ENCODE measurements around the gene NXN.

Gene NXN

GRCh38 chr17:887551-888209, 91.9 kb downstream of the NXN start:
- POLR2A ChIA-PET, result no interaction called here
- CTCF ChIA-PET, result no interaction called here
- H3K4me3 ChIP-seq (ENCODE audit: low read depth, low read length), result no peak overlapping the region
- TF ChIP-seq CTCF (IDR thresholded peaks at IDR 0.05; ENCODE audit: insufficient read depth, low read length, missing control alignments), result no peak
- DNase-seq (ENCODE audit: low read depth, low spot score), result no peak

- TF ChIP-seq CTCF (IDR thresholded peaks at IDR 0.05; ENCODE audit: insufficient read depth, low read length, missing control alignments), result no peak
- ChIA-PET CTCF (interaction anchor here (1.3 kb wide), 1 partner anchor 113 kb away, joined by 5 read pairs; no protein-coding TSS in a partner anchor), POLR2A (no interaction called here)
- no peak for DNase-seq (ENCODE audit: low read depth, low spot score)
- H3K4me3 ChIP-seq (ENCODE audit: low read depth, low read length), result no peak overlapping the region
Observed at GRCh38 chr17:885971-886571, 93.5 kb downstream of the NXN start.

- no peak for DNase-seq (ENCODE audit: low read depth, low spot score)
- no peak overlapping the region for H3K4me3 ChIP-seq (ENCODE audit: low read depth, low read length)
- POLR2A ChIA-PET, result no interaction called here
- CTCF ChIA-PET, result interaction anchor here (0.9 to 1.2 kb wide), 2 partner anchors 10 to 173 kb away, joined by 3 to 4 read pairs; no protein-coding TSS in a partner anchor
- TF ChIP-seq CTCF (IDR thresholded peaks at IDR 0.05; ENCODE audit: insufficient read depth, low read length, missing control alignments), result no peak
Observed at GRCh38 chr17:883586-883962, 96.0 kb downstream of the NXN start.

- ChIA-PET CTCF (interaction anchor here (0.9 to 1.2 kb wide), 2 partner anchors 10 to 174 kb away, joined by 3 to 4 read pairs; no protein-coding TSS in a partner anchor), POLR2A (no interaction called here)
- TF ChIP-seq CTCF (IDR thresholded peaks at IDR 0.05; ENCODE audit: insufficient read depth, low read length, missing control alignments), result no peak
- no peak for DNase-seq (ENCODE audit: low read depth, low spot score)
- H3K4me3 ChIP-seq (ENCODE audit: low read depth, low read length), result no peak overlapping the region
Observed at GRCh38 chr17:882827-883585, 96.6 kb downstream of the NXN start.

- no peak for DNase-seq (ENCODE audit: low read depth, low spot score)
- no peak for TF ChIP-seq CTCF (IDR thresholded peaks at IDR 0.05; ENCODE audit: insufficient read depth, low read length, missing control alignments)
- POLR2A ChIA-PET, result no interaction called here
- no peak overlapping the region for H3K4me3 ChIP-seq (ENCODE audit: low read depth, low read length)
- CTCF ChIA-PET, result no interaction called here
Observed at GRCh38 chr17:881778-882177, 97.8 kb downstream of the NXN start.
